Activated CD4-positive, alpha-beta T cell treated with anti-CD3 and anti-CD28 coated beads, Interleukin-2, amount 50 U/mL, for 1 hour (primary cell): Measurements from ENCODE around the gene WDR82.

Experiments used
- DNase-seq: peaks from one replicate; pipeline ENCODE4 v3.0.0-alpha.2; 2020

Gene WDR82

DNA sequence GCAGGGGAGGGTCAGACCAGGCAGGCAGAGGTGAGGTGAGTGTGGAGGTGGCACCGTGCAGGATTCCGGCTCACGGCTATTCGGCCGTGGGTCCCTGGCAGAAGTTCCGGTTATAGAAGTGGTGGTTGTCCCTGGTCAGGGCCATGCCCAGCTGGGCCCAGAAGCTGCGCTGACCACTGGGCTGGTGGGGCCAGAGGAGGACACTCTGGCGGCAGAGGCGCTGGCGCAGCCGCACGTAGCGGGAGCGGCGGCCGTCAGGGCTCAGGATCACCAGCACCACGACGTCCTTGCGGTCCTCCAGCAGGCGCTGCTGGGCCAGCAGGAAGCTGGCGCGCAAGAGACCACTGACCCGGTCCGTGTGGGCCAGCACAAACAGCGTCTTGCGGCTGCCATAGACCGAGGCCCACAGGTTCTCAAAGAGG lies 57.3 kb downstream of the WDR82 start:
- DNase-seq: no peak

DNA sequence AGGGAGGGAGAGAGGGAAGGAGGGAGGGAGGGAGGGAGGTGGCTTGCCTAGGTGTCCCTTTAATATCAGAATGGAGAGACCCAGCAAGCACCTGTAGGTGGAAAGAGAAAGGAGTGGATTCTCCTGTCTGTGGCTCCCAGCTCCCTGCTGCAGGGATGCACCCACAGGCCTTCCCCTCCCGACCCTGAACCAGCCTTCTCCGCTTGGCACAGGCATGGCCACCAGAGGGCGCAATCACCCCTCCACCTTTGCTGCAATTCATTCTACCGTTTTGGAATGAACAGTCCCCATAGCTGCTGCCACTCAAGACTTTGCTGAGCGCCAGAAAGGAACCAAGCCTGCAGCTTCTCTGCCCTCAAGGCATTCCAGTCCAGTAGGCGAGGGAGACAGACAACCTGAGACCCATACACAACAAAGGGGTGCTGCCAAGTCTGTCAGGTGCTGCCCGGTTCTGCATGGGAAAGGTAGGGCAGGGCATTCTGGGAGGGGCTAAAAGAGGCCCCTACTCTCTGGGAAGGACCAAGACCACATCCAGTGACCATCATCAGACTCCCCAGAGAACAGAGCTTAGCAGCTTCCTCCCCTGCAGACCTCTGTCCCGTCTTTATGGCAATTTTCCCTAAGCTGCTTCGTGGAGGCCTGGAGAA lies 57.9 kb downstream of the WDR82 start:
- DNase-seq: peak; percentile 90

DNA sequence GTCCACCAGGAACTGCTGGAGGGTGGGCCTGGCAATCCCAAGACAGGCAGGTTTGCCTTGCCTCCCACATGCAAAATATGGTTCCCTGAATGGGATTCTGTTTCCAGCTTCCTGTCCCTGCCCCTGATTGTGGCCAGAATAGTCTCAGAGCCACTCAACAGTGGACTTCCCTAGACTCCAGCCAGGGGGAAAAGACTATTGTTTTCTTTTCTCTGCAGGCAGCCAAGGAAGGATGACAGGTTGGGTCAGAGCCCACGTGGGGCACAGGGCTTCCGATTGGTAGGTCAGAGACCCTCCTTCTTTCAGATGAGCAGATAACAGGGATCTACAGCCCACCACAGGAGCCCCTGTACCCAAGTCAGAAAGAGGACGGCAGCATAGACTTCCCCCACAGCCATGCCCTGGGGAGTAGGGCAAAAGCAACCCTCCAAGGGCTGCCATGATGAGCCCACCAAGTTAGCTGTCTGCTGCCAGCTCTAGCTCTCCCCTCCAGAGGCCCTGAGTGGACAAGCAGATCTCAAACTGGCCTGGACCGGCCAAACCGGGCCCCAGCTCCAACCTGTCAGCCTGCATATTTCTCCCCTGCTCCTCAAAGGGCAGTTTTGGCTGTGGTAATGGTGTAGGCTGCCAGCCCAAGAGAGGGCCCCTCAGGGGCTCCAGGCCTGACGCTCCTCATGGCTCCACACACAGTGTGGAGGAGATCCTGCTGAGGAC lies 59.4 kb downstream of the WDR82 start:
- no peak for DNase-seq

DNA sequence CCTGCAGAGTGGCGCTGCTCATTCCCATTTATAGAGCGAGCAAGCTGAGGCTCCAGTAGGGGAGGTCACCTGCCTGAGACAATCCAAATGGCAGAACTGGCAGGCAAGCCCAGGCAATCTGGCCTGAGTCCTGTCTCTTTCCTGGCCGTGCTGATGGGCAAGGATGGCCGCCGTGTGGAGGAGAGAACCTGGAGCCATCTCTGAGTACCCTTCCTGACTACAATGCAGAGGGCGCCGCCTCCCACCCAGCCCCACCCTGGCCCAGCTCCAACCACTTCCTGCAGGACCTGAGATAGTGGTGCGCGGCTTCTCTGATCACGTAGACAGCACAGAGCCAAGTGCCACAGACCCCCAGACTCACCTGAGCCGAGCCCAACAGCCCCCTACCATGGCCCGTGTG lies 60.0 kb downstream of the WDR82 start:
- DNase-seq: no peak

DNA sequence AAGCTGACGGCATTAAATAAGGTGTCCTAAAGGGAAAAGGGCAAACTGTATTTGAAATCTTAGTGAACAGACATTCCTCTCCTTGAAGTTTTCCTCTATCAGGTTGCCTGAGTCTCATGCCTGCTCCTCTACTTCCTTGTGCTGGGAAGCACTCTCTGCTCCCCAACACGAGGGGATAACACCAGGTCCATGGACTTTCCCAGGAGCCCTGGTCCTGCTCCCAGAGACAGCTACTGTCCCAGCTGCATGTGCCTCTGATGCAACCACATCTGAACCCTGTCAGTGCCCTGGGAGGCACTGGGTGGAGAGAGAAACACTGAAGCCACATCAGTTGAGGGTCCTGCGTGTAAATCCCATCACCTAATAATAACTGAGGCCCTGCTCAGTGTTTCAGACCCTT lies 60.4 kb downstream of the WDR82 start:
- DNase-seq: no peak

DNA sequence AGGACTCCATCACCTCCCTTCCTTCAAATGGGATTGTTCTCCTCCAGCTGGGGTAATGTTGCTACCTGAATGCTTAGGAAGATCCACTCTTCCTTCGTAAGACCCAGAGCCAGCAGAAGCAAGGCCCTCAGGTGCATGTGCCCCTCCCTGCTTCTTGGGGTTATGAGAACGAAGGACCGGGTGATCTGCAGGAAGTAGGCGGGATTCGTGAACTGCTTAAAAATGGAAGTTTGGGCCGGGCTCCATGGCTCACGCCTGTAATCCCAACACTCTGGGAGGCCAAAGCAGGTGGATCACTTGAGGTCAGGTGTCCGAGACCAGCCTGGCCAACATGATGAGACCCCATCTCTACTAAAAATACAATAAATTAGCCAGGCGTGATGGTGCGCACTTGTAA lies 61.0 kb downstream of the WDR82 start:
- no peak for DNase-seq

DNA sequence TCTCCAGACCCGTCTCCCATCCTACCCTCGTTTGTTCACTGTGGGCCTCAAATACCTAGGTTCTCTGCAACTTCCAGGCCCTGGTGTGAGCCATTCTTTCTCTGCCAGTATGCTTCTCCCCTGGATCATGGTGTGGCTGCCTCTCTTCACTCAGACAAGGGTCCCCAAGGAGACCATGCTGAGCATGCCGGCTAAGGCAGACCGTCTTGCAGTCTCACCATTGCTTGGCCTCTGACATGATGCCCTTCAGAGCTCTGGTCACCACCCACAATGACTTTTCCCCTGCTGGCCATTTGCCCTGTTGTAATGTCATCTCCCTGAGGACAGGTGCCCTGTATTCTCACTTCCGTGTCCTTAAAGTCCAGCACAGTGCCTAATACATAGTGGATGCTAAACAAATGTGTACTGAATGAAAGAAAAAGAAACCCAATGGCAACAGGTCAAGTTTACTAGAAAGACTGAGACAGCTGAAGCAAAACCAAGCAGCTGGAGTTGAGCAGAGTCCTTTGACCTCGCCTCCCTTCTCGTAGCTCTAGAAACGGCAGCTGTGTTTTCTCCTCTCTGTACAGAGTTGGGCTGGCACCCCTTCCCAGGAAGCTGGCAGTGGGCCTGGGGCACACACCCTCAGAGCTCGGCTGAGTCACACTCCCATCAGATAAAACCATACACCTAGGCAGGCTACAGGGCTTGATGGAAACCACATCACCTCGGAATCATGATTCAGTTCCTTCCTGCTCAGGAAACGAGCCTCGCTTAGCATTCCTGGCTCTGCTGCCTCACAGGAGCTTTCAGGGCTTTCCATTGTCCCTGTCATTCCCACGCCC lies 61.7 kb downstream of the WDR82 start:
- peak; percentile 65 for DNase-seq

DNA sequence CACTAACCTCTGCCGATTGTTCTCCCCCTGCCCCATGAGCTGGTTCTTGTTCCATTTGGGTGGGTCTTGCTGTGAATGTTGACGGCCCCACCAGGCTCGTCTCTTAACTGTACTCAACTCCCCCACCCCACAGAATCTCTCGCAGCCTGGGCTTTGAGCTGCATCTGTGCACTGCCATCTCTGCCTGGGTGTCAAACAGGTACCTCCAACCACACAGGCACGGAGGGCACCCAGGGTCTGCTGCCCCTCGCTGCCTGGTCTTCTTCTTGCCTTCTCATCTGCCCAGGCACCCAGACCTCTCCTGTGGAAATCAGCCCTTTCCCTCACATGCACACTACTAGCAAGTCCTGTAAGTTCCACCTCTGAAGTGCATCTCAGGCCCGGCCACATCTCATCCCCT lies 63.1 kb downstream of the WDR82 start:
- DNase-seq: no peak

DNA sequence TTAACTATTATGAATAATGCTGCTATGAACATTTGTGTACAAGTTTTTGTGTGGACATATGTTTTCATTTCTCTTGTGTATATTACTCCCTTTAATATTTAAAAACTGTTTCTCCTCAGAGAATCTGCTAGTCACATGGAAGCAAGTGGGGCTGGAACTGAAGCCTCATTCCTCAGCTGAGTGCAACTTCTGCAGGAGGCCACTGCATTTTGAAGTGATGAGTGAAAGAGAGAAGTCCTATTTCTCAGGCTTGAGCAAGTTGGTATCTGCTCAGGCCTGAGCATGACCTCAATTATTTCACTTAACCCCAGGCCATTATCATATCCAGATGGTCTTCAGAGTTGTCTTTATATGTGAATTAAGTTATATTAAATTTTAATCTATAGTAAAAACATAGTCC lies 64.5 kb downstream of the WDR82 start:
- no peak for DNase-seq

DNA sequence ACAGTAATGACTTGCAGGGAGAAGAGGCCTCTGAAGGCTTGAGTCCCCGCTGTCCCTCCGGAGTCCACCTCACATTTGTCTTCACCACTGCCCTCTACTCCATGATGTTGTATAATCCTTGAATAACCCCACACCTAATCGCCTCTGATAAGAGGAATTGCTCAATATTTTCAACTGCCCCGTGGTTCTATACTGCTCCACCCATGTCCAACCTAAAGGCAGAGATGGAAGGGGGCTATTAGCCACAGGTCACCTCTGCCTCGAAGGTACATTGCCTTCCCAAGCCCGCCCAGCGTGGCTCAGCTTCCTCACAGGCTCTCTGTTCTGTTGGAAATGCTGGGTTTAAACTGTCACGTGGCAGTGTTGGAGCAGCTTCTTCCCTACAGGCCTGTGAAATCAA lies 65.4 kb downstream of the WDR82 start:
- DNase-seq: no peak

DNA sequence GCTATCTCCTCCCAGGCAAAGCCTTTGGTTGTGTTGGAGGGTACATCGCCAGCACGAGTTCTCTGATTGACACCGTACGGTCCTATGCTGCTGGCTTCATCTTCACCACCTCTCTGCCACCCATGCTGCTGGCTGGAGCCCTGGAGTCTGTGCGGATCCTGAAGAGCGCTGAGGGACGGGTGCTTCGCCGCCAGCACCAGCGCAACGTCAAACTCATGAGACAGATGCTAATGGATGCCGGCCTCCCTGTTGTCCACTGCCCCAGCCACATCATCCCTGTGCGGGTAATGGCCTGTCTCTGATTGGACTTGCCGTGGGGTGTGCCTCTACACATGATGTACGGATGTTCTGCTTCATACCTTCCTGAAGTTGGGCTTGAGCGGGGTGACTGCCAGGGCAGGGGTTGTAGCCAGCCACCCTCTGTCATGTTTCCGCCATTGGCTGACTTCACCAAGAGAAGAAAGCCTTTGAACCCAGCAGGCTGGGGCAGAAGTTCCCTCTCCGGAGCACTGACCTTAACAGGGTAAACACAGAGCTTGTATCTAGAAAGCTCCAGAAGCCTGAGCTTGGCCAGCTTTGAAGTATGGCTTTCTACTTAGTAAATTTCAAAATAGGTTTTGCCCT lies 67.1 kb downstream of the WDR82 start:
- DNase-seq: no peak

DNA sequence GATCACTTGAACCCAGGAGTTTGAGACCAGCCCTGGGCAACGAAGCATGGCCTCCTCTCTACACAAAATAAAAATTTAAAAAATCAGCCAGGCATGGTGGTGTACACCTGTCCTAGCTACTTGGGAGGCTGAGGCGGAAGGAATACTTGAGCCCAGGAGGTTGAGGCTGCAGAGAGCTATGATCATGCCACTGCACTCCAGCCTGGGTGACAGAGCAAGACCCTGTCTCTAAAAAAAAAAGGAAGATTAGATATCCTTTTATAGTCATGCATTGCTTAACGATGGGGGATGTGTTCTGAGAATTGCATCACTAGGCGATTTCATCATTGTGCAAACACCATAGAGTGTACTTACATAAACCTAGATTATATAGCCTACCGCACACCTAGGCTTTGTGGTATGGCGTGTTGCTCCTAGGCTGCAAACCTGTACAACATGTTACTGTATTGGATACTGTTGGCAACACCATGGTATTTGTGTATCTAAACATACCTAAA lies 67.9 kb downstream of the WDR82 start:
- no peak for DNase-seq

DNA sequence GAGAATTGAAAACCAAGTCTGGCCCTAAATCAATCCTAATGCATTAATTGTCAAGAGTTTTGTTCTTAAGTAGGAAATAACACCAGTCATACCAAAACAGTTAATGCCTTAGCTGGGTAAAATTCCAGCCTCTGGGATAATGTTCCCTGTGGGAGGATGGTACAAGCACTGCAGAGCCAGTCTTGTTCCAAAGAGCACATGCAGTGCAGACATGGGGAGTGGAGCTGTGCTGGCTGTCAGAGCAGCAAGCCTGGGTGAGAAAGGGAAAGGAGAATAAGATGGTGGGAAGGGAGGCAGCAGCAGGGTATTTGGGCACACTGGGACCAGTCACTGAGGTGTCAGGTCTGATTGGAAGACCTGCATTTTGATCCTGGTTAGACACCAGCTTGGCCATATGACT lies 68.4 kb downstream of the WDR82 start:
- no peak for DNase-seq

DNA sequence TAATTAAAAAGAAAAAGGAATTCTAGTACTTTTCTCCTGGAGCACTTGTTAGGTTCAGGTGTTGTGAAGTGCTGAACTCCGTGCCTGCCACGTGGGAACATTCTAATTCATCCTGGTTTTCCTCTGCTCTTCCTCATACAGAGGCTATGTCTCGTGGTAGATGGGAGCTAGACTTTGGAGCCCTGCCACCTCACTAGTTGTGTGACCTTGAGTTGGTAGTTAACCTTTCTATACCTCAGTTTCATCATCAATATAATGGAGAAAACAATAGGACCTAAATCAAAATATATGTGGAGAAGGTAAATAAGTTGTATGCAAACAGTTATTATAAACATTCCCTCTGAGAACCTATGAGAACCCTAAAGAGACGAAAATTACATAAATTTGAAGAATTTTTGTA lies 69.9 kb downstream of the WDR82 start:
- no peak for DNase-seq

DNA sequence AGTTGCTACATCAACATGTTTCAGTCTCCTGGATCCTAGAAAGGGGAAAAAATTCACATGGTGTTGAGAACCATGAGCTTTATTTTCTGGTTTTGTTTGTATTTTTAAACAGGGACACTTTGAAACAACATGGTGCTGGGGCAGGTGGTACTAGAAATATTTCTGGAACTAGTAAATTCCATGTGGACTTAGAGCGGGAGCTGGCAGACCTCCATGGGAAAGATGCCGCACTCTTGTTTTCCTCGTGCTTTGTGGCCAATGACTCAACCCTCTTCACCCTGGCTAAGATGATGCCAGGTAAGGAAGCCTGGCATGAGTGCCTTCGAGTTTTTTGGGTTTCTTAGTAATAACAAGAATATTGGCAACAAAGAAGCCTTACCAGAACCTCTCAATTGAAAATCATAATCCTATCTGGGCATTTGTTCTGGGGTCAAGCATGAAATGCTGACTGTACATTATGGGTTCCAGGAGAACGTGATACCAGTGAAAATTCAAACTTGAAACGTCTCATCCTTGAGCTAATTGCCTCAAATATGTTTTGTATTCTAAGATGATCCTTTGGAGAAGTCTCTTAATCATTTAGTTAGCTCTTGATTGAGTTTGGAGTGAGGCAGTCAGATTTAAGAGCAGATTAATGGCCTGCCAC lies 72.6 kb downstream of the WDR82 start:
- DNase-seq: no peak
